HepG2 (cell line): ENCODE results near the gene ABCA2. TPM values are rescaled to one million over a fixed set of nuclear protein-coding genes. Genes with fewer than 3 reads are reported as not detected.
A peak's percentile ranks its signal among the peaks of the same experiment; 100 is the strongest.

Experiments
- CENPX ChIP-seq: sonication (generic); formaldehyde crosslinking; IDR thresholded peaks from 2 replicates; pipeline ENCODE4 v1.9.0; 2021; ENCODE audit warnings: mild to moderate bottlenecking, missing genetic modification reagents, moderate library complexity
- DPF2 ChIP-seq: sonication (generic); formaldehyde crosslinking; IDR thresholded peaks from 2 replicates; pipeline ENCODE4 v1.4.0; 2020; ENCODE audit warnings: mild to moderate bottlenecking, low read depth, missing genetic modification reagents, borderline replicate concordance
- FOSL2 ChIP-seq: sonication (generic); formaldehyde crosslinking; IDR thresholded peaks from 2 replicates; pipeline ENCODE4 v1.4.0; 2020; ENCODE audit warnings: missing genetic modification reagents
- FOXP4 ChIP-seq: sonication (generic); formaldehyde crosslinking; IDR thresholded peaks from 2 replicates; pipeline ENCODE4 v1.4.0; 2020; ENCODE audit warnings: missing genetic modification reagents
- HNRNPL ChIP-seq: fragments of 200-400 bp; formaldehyde crosslinking; IDR thresholded peaks from 2 replicates; pipeline ENCODE4 v1.6.1; 2017; ENCODE audit warnings: mild to moderate bottlenecking, low read depth, low read length
- MAF1 ChIP-seq: sonication (generic); formaldehyde crosslinking; IDR thresholded peaks from 2 replicates; pipeline ENCODE4 v1.5.0; 2020; ENCODE audit warnings: missing genetic modification reagents, borderline replicate concordance
- NFIB ChIP-seq: sonication (generic); formaldehyde crosslinking; IDR thresholded peaks from 2 replicates; pipeline ENCODE4 v1.9.0; 2021; ENCODE audit warnings: missing genetic modification reagents, mild to moderate bottlenecking, borderline replicate concordance
- POGZ ChIP-seq: sonication (generic); formaldehyde crosslinking; IDR thresholded peaks from 2 replicates; pipeline ENCODE4 v1.4.0; 2020; ENCODE audit warnings: mild to moderate bottlenecking, missing genetic modification reagents
- PRMT3 ChIP-seq: sonication (generic); formaldehyde crosslinking; IDR thresholded peaks from 2 replicates; pipeline ENCODE4 v1.8.1; 2022; ENCODE audit warnings: low read depth, mild to moderate bottlenecking, moderate library complexity, missing genetic modification reagents, borderline replicate concordance
- REXO4 ChIP-seq: sonication (generic); formaldehyde crosslinking; IDR thresholded peaks from 2 replicates; pipeline ENCODE4 v1.8.0; 2022; ENCODE audit warnings: missing genetic modification reagents, mild to moderate bottlenecking, borderline replicate concordance
- RFXAP ChIP-seq: sonication (generic); formaldehyde crosslinking; IDR thresholded peaks from 2 replicates; pipeline ENCODE4 v1.4.0; 2020; ENCODE audit warnings: missing genetic modification reagents, borderline replicate concordance
- SP5 ChIP-seq: IDR thresholded peaks from 2 replicates; pipeline ENCODE4 v1.6.1; 2016; ENCODE audit warnings: low read depth, borderline replicate concordance
- TCF12 ChIP-seq, 2 experiments: fragments of 450-650 bp in 1 of 2; sonication (generic) in 1 of 2; formaldehyde crosslinking in 1 of 2; IDR thresholded peaks; 2 replicates each; pipeline versions ENCODE4 v1.6.1 to v1.8.0; 2017 to 2022; ENCODE audit warnings: antibody characterized with exemption in 1 of 2, mild to moderate bottlenecking in 1 of 2, missing genetic modification reagents in 1 of 2, moderate library complexity in 1 of 2
- TGIF2 ChIP-seq: IDR thresholded peaks from 2 replicates; pipeline ENCODE4 v1.6.1; 2016; ENCODE audit warnings: control low read depth, missing compliant biosample characterization
- UBTF ChIP-seq: sonication (generic); formaldehyde crosslinking; IDR thresholded peaks from 2 replicates; pipeline ENCODE4 v1.4.0; 2020; ENCODE audit warnings: mild to moderate bottlenecking, missing genetic modification reagents
- ZNF230 ChIP-seq: sonication (generic); formaldehyde crosslinking; IDR thresholded peaks from 2 replicates; pipeline ENCODE4 v1.4.0; 2020; ENCODE audit warnings: mild to moderate bottlenecking, missing genetic modification reagents
- ZNF501 ChIP-seq: sonication (generic); formaldehyde crosslinking; IDR thresholded peaks from 2 replicates; pipeline ENCODE4 v1.5.1; 2020; ENCODE audit warnings: mild to moderate bottlenecking, moderate library complexity, missing genetic modification reagents
- ZNF710 ChIP-seq: sonication (generic); formaldehyde crosslinking; IDR thresholded peaks from 2 replicates; pipeline ENCODE4 v1.5.0; 2020; ENCODE audit warnings: mild to moderate bottlenecking, missing genetic modification reagents, borderline replicate concordance
- ZNF749 ChIP-seq: sonication (generic); formaldehyde crosslinking; IDR thresholded peaks from 2 replicates; pipeline ENCODE4 v1.8.0; 2022; ENCODE audit warnings: mild to moderate bottlenecking, missing genetic modification reagents, moderate library complexity, borderline replicate concordance
- ZNF841 ChIP-seq: sonication (generic); formaldehyde crosslinking; IDR thresholded peaks from 2 replicates; pipeline ENCODE4 v1.8.1; 2023; ENCODE audit warnings: missing genetic modification reagents, borderline replicate concordance
- ZNF850 ChIP-seq: sonication (generic); formaldehyde crosslinking; conservative IDR thresholded peaks from 2 replicates; pipeline ENCODE4 v1.9.0; 2021; ENCODE audit warnings: mild to moderate bottlenecking, missing genetic modification reagents
- ZSCAN31 ChIP-seq: sonication (generic); formaldehyde crosslinking; IDR thresholded peaks from 2 replicates; pipeline ENCODE4 v1.5.0; 2020; ENCODE audit warnings: low read depth, mild to moderate bottlenecking, missing genetic modification reagents
- polyA plus RNA-seq, 8 experiments: library from polyadenylated mRNA; depleted of rRNA in 3 of 8; stranded (reverse) in 7 of 8; unstranded in 1 of 8; fragments of >200 nt; fragmentation: Illumina TruSeq in 4 of 8; extraction: Trizol in 4 of 8; gene quantifications; 2 replicates each; pipeline versions ENCODE4 v1.2.1 to v1.2.3, GENCODE V29; 2011 to 2016; ENCODE audit warnings: low read depth in 4 of 8, missing spikeins in 1 of 8, mixed read lengths in 1 of 8; ENCODE audit not compliant: insufficient read depth in 1 of 8
- total RNA-seq, 5 experiments: library from RNA; depleted of rRNA; stranded (reverse); fragments of >200 nt; fragmentation: Illumina TruSeq; extraction: Trizol; gene quantifications; 2 replicates each; pipeline ENCODE4 v1.2.3, GENCODE V29; 2016; ENCODE audit warnings: low read depth in 1 of 5

The ABCA2 gene
- total and polyA plus RNA-seq, 2 of the 13 experiments (the other 11 are each of a cell fraction or from before 2014, with no cell fraction given), result 2.9 to 19.2 TPM

- TF ChIP-seq HNRNPL (peak; percentile 87; the same call in 1 of the 2 replicates), ZNF841 (CRISPR knock-in tag) (no peak), CENPX (no peak), NFIB (CRISPR knock-in tag) (no peak), POGZ (CRISPR knock-in tag) (no peak), TCF12 (IDR thresholded peaks at IDR 0.05) (no peak), TCF12 (CRISPR knock-in tag; IDR thresholded peaks at IDR 0.05) (0 out of 2 replicates have a peak, but pooled peaks have one; percentile 81), DPF2 (CRISPR knock-in tag) (peak; percentile 53; the same call in 1 of the 2 replicates), ZNF501 (peak; percentile 17; the same call in 1 of the 2 replicates), FOXP4 (peak; percentile 60; the same call in 1 of the 2 replicates), ZNF749 (peak; percentile 53), TGIF2 (CRISPR knock-in tag) (no peak), ZSCAN31 (CRISPR knock-in tag) (peak; percentile 72; the same call in 1 of the 2 replicates), ZNF230 (CRISPR knock-in tag) (no peak), UBTF (CRISPR knock-in tag) (peak; percentile 95), ZNF710 (CRISPR knock-in tag) (peak; percentile 59; the same call in 1 of the 2 replicates), PRMT3 (CRISPR knock-in tag) (no peak), SP5 (CRISPR knock-in tag) (peak; percentile 89), ZNF850 (no peak), REXO4 (no peak), RFXAP (peak; percentile 65), FOSL2 (CRISPR knock-in tag) (0 out of 2 replicates have a peak, but pooled peaks have one; percentile 6), MAF1 (CRISPR knock-in tag) (no peak)
Observed at GRCh38 chr9:137055385-137056364, 27.6 kb upstream of the ABCA2 start (continued).
